HS-5 (cell line): Measurements from ENCODE around the gene APOBEC3F.
"Not testable (repeated sequence)": the region's sequence is repeated elsewhere in the genome, so short reads cannot be mapped to it uniquely, and the experiment has no call there.

Experiments
- DNase-seq: peaks from one replicate; pipeline ENCODE4 v3.0.0-alpha.2; 2012; ENCODE audit warnings: low read depth

APOBEC3F gene

GRCh38 chr22:39073981-39074380 lies 33.3 kb downstream of the APOBEC3F start:
- DNase-seq = no peak

- not testable (repeated sequence) for DNase-seq
Measured at GRCh38 chr22:39076155-39077025, 35.7 kb downstream of the APOBEC3F start.

DNA sequence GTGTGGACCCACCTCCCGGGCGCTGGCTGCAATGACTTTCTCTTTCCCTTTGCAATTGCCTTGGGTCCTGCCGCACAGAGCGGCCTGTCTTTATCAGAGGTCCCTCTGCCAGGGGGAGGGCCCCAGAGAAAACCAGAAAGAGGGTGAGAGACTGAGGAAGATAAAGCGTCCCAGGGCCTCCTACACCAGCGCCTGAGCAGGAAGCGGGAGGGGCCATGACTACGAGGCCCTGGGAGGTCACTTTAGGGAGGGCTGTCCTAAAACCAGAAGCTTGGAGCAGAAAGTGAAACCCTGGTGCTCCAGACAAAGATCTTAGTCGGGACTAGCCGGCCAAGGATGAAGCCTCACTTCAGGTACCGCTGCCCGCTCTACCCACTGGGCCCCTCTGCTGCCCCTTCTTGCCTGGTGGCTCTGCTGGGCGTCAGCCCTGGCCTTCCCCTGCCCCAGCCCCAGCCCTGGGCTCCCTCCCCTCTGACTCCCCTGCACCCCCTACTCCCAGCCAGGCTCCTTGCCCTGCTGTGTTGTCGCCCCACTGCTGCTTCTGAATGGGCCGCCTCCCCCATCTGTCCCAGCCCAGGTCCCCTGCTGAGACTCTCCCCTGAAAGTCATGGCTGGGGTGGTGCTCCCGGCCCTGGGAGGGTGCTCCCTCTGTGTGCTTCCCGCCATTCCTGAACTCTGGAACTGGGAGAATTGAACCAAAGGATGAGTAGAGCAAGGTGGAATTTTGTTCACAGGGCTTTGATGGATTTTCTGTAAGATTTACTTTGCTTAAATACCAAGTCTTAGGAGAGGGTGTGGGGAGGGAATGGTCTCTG lies 36.6 kb downstream of the APOBEC3F start, which contains the start of gene APOBEC3G:
APOBEC3G (plus strand) TSS at position 250 of the 815 bp plus-strand sequence; CDS start at position 337, 87 bp downstream.
- DNase-seq = peak; percentile 18

DNA sequence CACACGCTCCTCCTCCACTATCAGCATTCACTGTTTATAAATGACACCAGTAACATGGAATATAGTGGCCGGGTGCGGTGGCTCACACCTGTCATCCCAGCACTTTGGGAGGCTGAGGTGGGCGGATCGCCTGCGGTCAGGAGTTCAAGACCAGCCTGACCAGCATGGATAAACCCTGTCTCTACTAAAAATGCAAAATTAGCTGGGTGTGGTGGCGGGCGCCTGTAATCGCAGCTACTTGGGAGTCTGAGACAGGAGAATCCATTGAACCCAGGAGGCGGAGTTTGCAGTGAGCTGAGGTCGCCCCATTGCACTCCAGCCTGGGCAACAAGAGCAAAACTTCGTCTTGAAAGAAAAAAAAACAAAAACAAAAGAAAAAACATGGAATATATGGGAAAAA lies 37.2 kb downstream of the APOBEC3F start:
- not testable (repeated sequence) for DNase-seq

DNA sequence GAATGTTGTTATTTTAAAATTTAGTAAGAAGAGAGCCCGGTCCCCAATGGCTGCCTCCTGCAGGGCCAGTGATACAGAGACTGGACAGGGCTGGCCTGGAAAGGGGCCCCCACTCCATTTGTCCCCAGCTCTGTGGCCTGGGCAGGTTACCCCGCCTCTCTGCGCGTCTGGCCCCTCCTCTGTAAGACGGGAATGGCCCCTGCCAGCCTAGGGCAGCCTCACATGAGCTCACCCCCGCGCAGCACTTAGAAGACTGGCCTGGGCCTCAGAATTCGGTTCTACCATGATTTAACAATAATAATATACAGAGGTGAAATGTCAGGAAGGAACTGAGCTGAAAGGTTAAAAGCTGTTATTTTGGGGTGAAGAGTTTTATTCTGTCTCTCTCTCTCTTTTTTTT lies 37.7 kb downstream of the APOBEC3F start:
- no peak for DNase-seq

DNA sequence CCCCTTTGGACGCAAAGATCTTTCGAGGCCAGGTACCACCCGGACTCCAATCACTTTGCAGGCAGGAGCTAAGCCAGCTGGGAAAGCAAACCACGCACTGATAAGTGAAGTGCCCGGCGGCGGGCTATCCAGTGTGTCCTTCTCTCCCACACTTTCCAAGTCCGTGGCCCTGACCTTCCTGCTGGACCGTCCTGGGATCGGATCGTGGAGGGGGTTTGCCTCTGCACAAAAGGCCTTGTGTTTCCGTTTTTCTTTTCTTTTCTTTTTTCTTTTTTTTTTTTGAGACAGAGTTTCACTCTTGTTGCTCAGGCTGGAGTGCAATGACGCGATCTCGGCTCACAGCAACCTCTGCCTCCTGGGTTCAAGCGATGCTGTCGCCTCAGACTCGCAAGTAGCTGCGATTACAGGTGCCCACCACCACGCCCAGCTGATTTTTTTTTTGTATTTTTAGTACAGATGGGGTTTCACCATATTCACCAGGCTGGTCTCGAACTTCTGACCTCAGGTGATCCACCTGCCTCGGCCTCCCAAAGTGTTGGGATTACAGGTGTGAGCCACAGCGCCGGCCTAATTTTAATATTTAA lies 38.5 kb downstream of the APOBEC3F start:
- not testable (repeated sequence) for DNase-seq

- no peak for DNase-seq
Measured at GRCh38 chr22:39080052-39080762, 39.5 kb downstream of the APOBEC3F start.

DNA sequence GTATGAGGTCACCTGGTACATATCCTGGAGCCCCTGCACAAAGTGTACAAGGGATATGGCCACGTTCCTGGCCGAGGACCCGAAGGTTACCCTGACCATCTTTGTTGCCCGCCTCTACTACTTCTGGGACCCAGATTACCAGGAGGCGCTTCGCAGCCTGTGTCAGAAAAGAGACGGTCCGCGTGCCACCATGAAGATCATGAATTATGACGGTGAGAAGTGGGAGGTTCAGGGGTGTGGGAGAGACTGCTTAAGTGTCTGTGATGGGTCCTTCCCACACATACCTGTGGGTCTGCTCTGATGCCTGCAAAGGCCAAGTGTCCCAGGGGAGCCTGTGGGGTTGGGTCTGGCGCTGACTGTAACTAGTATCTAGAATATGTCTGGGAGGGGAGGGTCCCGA lies 40.4 kb downstream of the APOBEC3F start:
- DNase-seq = no peak

DNA sequence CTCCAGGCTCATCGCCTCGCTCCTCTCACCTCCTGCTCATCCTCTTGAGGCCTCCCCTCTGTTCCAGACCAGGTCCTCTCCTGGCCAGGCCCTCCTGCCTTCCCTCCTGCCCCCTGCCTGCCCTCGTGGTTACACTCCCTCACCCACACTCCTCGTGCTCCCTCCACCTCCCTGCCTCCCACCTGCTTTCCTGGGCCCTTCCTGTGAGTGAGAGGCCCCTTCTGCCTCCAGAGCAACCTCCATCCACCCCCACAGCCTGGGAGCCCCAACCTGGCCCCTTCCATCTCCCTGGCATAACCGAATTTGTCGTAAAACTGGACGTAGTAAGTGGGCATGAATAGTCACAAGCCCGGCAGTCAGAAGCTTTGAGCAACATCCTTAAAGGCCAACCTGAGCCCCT lies 40.9 kb downstream of the APOBEC3F start:
- DNase-seq = no peak

DNA sequence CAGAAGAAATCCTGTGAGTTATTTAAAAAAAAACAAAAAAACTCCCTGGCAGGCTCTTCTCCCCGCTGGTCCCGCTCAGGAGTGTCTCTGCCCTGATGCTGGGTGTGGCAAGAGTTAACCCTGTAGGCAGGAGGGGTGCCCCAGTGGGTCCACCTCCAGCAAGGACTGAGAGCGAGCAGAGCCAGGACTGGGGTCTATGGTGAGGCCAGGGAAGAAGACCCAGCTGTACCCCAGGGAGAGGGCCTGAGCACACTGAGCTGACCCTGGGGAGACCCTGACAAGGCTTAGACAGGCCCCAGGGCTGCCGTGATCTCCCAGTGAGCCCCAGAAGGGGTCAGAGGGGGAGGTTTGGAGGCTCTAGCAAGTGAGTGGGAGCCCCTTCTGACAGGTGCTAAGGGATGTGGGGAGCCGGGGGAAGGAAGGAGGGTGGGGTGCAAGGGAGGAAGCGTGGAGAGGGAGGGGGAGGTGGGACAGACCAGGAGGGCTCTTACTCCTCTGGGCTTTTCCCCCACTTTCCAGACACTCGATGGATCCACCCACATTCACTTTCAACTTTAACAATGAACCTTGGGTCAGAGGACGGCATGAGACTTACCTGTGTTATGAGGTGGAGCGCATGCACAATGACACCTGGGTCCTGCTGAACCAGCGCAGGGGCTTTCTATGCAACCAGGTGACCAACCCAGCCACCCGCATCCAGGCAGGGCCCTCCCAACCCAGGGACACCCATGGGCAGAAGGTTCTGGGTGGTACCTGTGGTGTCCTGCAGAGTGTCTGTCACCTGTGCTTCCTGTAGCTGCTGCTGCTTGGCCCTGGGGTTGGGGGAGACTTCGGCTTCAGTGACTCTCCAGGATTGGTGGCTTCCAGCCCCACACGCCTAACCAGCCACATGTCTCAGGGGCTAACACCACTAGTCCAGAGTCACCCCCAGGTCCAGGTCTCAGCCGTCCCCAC lies 42.8 kb downstream of the APOBEC3F start:
- DNase-seq = no peak

DNA sequence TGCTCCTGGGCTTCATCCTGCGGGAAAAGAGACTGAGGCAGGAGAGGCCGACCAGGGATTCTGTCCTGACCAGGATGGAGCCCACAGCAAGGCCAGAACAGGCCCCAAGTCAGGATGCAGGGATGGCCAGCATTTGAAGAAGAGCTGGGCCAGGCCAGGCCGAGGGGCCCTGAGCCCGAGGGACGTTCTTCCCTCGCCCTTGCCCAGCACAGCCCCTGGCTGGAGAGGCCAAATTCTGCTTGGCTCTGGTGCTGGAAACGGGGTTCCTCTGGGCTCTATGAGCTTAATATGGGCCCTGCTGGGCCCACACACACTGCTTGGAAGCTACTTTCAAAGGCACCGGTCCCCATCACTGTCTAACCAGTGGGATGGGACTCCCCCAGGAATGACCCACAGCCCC lies 44.0 kb downstream of the APOBEC3F start:
- no peak for DNase-seq

DNA sequence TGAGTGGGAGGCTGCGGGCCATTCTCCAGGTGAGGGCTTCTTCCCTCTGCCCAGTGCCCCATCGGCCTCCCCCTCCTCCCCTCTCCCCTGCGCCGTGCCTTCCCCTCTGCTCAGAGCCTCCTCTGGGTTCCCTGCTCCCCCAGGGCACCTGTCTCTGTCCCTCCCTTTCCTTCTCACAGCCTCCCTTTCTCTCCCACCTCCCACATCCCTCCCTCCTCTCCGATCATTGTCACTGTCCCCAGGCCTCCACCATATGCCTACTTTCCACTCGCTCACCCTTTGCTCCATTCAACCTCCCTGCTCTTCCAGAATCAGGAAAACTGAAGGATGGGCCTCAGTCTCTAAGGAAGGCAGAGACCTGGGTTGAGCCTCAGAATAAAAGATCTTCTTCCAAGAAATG lies 46.4 kb downstream of the APOBEC3F start:
- no peak for DNase-seq

- no peak for DNase-seq
Measured at GRCh38 chr22:39087881-39088684, 47.4 kb downstream of the APOBEC3F start.

- no peak for DNase-seq
Measured at GRCh38 chr22:39088685-39089032, 48.0 kb downstream of the APOBEC3F start.

- no peak for DNase-seq
Measured at GRCh38 chr22:39089928-39090327, 49.3 kb downstream of the APOBEC3F start.

DNA sequence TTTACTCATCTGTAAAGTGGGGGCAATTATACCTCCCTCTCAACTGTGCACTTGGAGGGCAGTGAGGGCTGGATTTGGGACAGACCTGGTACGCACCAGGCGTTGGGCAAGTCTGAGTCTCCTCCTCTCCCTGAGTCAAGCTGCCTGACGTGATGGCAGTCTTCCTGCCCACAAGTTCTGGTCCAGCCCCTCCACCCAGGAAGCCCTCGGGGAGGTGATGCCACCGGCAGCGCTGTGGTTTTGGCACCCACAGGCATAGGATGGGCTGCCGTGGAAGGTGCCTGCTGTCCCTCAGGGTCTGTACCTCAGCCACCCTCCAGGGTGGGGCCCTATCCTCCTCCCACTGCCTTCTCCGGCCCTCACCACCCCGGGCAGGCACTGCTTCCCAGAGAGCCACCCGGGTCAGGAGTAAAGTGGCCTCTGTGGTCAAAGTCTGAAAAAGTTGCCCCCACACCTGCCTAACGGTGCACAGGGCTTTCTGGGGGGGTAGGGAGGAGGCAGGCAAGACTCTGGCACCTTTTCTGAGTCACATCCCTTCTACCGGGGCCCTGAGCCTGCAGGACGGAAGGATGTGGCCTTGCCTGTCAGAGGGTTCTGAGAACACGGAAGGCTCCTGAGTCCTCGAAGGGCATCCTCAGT lies 49.9 kb downstream of the APOBEC3F start:
- DNase-seq = no peak

DNA sequence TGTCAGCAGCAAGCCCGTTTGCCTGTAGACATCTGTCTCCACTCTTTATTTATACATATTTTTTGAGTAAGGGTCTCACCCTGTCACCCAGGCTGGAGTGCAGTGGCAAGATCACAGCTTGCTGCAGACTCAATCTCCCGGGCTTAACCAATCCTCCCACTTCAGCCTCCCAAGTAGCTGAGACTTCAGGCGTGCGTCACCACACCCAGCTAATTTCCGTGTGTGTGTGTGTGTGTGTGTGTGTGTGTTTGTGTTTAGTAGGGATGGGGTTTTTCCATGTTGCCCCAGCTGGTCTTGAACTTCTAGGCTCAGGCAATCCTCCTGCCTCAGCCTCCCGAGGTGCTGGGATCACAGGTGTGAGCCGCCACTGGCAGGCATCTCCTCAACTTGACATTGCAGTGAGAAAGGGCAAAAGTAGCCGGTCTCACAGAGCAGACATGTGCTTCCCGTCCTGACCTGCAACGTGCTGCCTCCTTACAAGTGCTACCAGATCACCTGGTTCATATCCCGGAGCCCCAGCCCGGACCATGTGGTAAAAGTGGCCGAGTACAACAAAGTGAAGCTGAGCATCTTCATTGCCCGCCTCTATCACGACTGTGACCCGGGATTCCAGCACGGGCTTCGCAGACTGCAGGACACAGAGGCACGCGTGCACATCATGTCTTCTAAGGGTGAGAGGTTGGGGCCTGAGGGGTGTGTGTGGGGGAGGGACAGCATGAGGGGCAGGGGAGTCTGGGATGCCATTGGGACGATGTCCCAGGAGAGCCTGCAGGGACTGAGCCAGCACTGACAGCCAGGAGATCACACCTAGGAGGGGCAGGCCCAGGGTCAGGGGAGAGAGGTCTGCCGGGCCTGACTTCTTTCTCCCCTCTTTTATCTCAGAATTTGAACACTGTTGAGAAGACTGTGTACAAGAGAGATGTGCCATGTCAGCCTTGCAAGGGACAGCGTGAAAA lies 50.7 kb downstream of the APOBEC3F start:
- no peak for DNase-seq

GRCh38 chr22:39092111-39092862 lies 51.6 kb downstream of the APOBEC3F start:
- no peak for DNase-seq
